OCI-LY7 (cell line): ENCODE results near the gene ESRRG. TPM values are rescaled to one million over a fixed set of nuclear protein-coding genes. Genes with fewer than 3 reads are reported as not detected.

ENCODE experiments used
- BruUV-seq: library from RNA; stranded (reverse); fragments of 400-500 nt; replicated peaks from 2 replicates; lab custom pipeline; 2021; lab: Mats Ljungman, UMichigan
- CTCF ChIA-PET: fragments of 300-600 bp; sonication (Branson Sonifier 250); formaldehyde crosslinking; loops from one replicate; lab custom pipeline; 2022; ENCODE audit warnings: antibody characterized with exemption; ENCODE audit not compliant: unreplicated experiment; lab: Charles Lee
- POLR2A ChIA-PET: fragments of 300-600 bp; sonication (Branson Sonifier 250); formaldehyde crosslinking; loops from one replicate; lab custom pipeline; 2022; ENCODE audit warnings: antibody characterized with exemption; lab: Charles Lee
- DNase-seq: peaks from one replicate; pipeline ENCODE4 v3.0.0-alpha.2; 2015; ENCODE audit warnings: low spot score
- H2AFZ ChIP-seq: fragments of 200-600 bp; sonication (generic), shearing (Covaris generic); 2 replicates; pipeline ENCODE4 v1.6.1; 2014; ENCODE audit warnings: mild to moderate bottlenecking, antibody characterized with exemption, low read length, moderate library complexity
- H3K27ac ChIP-seq: fragments of 200-600 bp; sonication (generic); 2 replicates; pipeline ENCODE4 v1.5.1; 2014; ENCODE audit warnings: mixed run types, low read depth, mild to moderate bottlenecking, moderate library complexity, low read length, inconsistent platforms; ENCODE audit not compliant: poor library complexity, severe bottlenecking
- H3K36me3 ChIP-seq: fragments of 200-600 bp; sonication (generic); 2 replicates; pipeline ENCODE4 v1.6.1; 2014; ENCODE audit warnings: mild to moderate bottlenecking, antibody characterized with exemption, low read length, moderate library complexity, mixed read lengths; ENCODE audit not compliant: insufficient read depth
- H3K4me1 ChIP-seq: fragments of 200-600 bp; sonication (generic); 2 replicates; pipeline ENCODE4 v1.5.1; 2014; ENCODE audit warnings: mild to moderate bottlenecking, low read length; ENCODE audit not compliant: insufficient read depth, poor library complexity, severe bottlenecking
- H3K4me2 ChIP-seq: fragments of 200-600 bp; sonication (generic); 2 replicates; pipeline ENCODE4 v1.6.1; 2014; ENCODE audit warnings: mild to moderate bottlenecking, low read length
- H3K4me3 ChIP-seq: fragments of 200-600 bp; sonication (generic); 2 replicates; pipeline ENCODE4 v1.5.1; 2014; ENCODE audit warnings: mild to moderate bottlenecking, low read depth, low read length; ENCODE audit not compliant: poor library complexity, severe bottlenecking
- H3K79me2 ChIP-seq: fragments of 200-600 bp; sonication (generic); 2 replicates; pipeline ENCODE4 v1.6.1; 2016; ENCODE audit warnings: low read depth, mild to moderate bottlenecking, low read length, moderate library complexity, mixed read lengths; ENCODE audit not compliant: insufficient read depth
- H3K9me2 ChIP-seq: fragments of 200-600 bp; sonication (generic); 2 replicates; pipeline ENCODE4 v1.6.1; 2016; ENCODE audit warnings: mild to moderate bottlenecking, low read length, mixed read lengths; ENCODE audit not compliant: insufficient read depth
- H3K9me3 ChIP-seq: fragments of 200-600 bp; sonication (generic); 2 replicates; pipeline ENCODE4 v1.6.1; 2014; ENCODE audit warnings: mild to moderate bottlenecking, mixed run types, low read length, mixed read lengths
- H4K20me1 ChIP-seq: fragments of 200-600 bp; sonication (generic); 2 replicates; pipeline ENCODE4 v1.6.1; 2014; ENCODE audit warnings: mild to moderate bottlenecking, antibody characterized with exemption, low read length, moderate library complexity, mixed read lengths; ENCODE audit not compliant: insufficient read depth
- CTCF ChIP-seq: fragments of 200-600 bp; sonication (generic); conservative IDR thresholded peaks from 2 replicates; pipeline ENCODE4 v1.5.1; 2014; ENCODE audit warnings: mild to moderate bottlenecking, antibody characterized with exemption, low read length, moderate library complexity, mixed read lengths
- EZH2phosphoT487 ChIP-seq: fragments of 200-600 bp; sonication (generic); IDR thresholded peaks from 2 replicates; pipeline ENCODE4 v1.6.1; 2018; ENCODE audit warnings: low read depth, borderline replicate concordance, mild to moderate bottlenecking, mixed run types, antibody characterized with exemption, low read length, moderate library complexity, mixed read lengths
- intact Hi-C: fragments of 100-400 bp; cut with micrococcal nuclease; formaldehyde crosslinking; loops from one replicate; pipeline ENCODE4 v1.10.0; 2022; ENCODE audit not compliant: unreplicated experiment
- total RNA-seq, 2 experiments: library from RNA; depleted of rRNA in 1 of 2; stranded (reverse); fragments of >200 nt in 1 of 2; shearing (Covaris generic) in 1 of 2; gene quantifications; 2 replicates each; pipeline ENCODE4 v1.2.3, GENCODE V29; 2014 to 2022

ESRRG gene
- total RNA-seq, 2 experiments from 2014 or later = not detected

- no TSS peak for BruUV-seq
- Histone ChIP-seq H3K4me2 (no peak overlapping the region), H3K79me2 (no peaks in the 10 kb centered on the region), H2AFZ (no peak overlapping the region), H3K36me3 (no peaks in the 10 kb centered on the region), H3K9me3 (no peaks in the 10 kb centered on the region), H3K9me2 (no peaks in the 10 kb centered on the region), H4K20me1 (no peaks in the 10 kb centered on the region), H3K27ac (no peak overlapping the region), H3K4me1 (no peaks in the 10 kb centered on the region), H3K4me3 (no peak overlapping the region)
- intact Hi-C loops = no loop called here
- no peak for DNase-seq
- POLR2A ChIA-PET = interaction anchor here (1.1 kb wide), 1 partner anchor 81 kb away, joined by 3 read pairs; no protein-coding TSS in a partner anchor
- no peak for TF ChIP-seq EZH2phosphoT487
- TF ChIP-seq CTCF = no peak
- CTCF ChIA-PET = no interaction called here
These were observed 32.6 kb downstream of the ESRRG start for GRCh38 chr1:216690603-216691002.

GRCh38 chr1:216688127-216688657 is 35.0 kb downstream of the ESRRG start:
- H3K27ac ChIP-seq = no peak overlapping the region
- H3K36me3 ChIP-seq = no peaks in the 10 kb centered on the region
- H2AFZ ChIP-seq = no peak overlapping the region
- H4K20me1 ChIP-seq = no peaks in the 10 kb centered on the region
- H3K9me2 ChIP-seq = no peaks in the 10 kb centered on the region
- no peaks in the 10 kb centered on the region for H3K4me1 ChIP-seq
- H3K79me2 ChIP-seq = no peaks in the 10 kb centered on the region
- POLR2A ChIA-PET = no interaction called here
- H3K4me3 ChIP-seq = no peak overlapping the region
- intact Hi-C loops = no loop called here
- BruUV-seq = no TSS peak
- CTCF ChIA-PET = no interaction called here
- TF ChIP-seq CTCF = no peak
- TF ChIP-seq EZH2phosphoT487 = no peak
- no peak for DNase-seq
- H3K4me2 ChIP-seq = no peak overlapping the region
- H3K9me3 ChIP-seq = no peaks in the 10 kb centered on the region
